AG09319 (cell line): ENCODE measurements around the gene CFAP69.

Source experiments
- DNase-seq: peaks from one replicate; pipeline ENCODE4 v3.0.0-alpha.2; 2010; ENCODE audit warnings: low read depth; ENCODE audit errors: extremely low read depth
- CTCF ChIP-seq: IDR thresholded peaks from 2 replicates; pipeline ENCODE4 v1.5.1; 2011; ENCODE audit warnings: low read depth, mild to moderate bottlenecking, inconsistent platforms, low read length, moderate library complexity

Gene CFAP69, protein sequence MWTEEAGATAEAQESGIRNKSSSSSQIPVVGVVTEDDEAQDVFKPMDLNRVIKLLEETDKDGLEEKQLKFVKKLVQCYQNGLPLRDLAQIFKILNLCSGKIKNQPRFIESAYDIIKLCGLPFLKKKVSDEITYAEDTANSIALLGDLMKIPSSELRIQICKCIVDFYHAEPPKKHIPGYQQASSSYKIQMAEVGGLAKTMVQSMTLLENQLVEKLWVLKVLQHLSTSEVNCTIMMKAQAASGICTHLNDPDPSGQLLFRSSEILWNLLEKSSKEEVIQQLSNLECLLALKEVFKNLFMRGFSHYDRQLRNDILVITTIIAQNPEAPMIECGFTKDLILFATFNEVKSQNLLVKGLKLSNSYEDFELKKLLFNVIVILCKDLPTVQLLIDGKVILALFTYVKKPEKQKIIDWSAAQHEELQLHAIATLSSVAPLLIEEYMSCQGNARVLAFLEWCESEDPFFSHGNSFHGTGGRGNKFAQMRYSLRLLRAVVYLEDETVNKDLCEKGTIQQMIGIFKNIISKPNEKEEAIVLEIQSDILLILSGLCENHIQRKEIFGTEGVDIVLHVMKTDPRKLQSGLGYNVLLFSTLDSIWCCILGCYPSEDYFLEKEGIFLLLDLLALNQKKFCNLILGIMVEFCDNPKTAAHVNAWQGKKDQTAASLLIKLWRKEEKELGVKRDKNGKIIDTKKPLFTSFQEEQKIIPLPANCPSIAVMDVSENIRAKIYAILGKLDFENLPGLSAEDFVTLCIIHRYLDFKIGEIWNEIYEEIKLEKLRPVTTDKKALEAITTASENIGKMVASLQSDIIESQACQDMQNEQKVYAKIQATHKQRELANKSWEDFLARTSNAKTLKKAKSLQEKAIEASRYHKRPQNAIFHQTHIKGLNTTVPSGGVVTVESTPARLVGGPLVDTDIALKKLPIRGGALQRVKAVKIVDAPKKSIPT

DNA sequence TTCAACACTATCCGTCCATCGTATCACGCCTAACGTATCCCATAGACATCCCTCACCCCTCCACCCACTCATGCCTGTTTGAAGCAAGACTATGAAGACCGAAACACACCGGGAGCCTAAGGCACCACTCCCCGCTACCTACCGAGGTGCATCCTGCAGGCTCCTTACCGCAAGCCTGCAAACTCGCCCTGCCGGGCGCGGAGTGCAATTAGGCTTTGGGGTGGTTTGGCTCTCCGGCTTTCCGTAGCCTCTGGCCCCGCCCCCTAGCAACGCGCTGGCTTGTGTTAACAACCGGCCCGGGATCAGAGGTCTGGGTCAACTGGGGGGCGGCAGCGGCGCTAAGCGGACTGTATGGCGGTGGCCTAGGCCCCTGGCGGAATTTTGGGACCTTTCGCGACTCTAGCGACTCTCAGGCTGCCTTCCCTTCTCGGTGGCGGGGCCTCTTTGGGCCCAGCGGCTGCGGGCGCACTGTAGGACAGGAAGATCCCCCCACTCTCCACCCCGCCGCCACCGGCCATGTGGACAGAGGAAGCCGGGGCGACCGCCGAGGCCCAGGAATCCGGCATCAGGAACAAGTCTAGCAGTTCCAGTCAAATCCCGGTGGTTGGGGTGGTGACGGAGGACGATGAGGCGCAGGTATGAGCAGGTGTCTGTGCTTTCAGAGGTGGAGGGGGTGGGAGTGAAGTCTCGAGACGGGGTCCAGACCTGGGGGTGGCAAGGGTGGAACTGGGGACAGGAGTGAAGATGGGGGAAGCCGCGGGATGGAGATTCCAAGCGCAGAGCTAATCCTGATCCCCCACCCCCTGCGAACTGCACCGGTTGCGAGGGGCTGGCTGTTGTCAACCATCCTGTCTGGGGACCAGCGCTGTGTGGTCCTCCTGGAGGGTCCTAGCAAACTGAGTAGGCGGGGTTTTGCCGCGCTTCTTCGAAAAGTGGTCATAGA, at the start of gene CFAP69:
CFAP69 (plus strand) TSS at position 266 of the 943 bp plus-strand sequence; CDS start at position 517, 251 bp downstream.
- DNase-seq: peak; percentile 69
- TF ChIP-seq CTCF: peak; percentile 17

DNA sequence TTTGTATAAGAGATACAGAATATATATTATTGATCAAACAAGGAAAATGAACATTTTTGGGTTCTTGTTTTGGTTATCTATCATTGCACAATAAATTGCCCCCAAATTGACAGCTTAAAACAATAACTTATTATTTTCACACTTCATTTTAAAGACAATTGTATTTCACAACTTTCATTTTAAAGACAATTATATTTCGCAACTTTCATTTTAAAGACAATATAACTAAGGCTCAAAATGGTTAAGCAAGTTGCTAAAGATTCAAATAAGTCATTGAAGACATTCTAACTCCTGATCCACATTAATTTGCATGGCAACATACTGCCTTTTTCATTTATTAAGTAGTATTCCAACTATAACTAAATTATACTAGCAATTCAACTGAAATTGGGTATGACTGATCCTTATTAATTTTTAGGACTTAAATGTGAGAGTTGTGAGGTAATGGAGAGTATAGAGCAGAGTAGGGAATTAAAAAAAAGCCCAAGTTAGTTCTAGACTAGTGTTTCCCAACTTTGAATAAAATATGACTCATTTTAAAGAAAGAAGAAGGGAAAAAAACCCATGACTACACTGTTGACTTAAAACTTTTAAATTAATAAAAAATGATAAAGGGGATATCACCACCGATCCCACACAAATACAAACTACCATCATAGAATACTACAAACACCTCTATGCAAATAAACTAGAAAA, 43.3 kb upstream of the CFAP69 start:
- DNase-seq: no peak

DNA sequence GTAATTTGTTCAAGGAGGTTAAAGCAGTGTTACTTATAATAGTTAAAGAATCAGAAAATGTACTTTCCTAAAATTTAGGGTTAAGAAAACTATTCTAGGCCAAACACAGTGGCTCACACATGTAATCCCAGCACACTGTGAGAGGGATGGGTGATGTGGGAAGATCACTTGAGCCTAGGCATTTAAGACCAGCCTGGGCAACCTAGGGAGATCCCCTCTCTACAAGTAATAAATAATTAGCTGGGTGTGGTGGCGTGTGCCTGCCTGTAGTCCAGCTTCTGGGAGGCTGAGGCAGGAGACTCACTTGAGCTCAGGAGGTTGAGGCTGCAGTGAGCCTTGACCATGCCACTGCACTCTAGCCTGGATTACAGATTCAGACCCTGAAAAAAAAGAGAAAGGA, 37.0 kb upstream of the CFAP69 start:
- no peak for TF ChIP-seq CTCF
- DNase-seq: no peak

More for the DNA sequence above, 43.3 kb upstream of the CFAP69 start:
- no peak for TF ChIP-seq CTCF

DNA sequence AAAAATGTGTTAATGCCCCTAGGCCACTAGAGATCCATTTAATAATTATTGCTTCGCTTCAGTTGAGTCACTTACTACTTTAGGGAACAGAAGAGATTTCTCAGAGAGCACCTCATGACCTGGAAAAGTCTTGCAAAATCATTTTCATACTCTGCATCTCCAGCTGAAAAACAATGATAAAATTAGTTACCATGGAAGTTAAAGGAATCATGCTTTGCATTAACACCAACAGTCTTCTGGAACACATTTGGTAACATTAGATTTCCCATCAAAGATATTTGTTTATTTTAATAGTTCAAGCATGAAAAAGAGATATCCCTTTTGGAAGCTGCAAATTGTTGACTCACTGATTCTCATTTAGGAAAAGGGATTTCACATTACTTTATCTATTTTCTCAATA, 35.2 kb upstream of the CFAP69 start:
- TF ChIP-seq CTCF: no peak

GRCh38 chr7:90210475-90210874, 34.5 kb upstream of the CFAP69 start:
- no peak for TF ChIP-seq CTCF
- DNase-seq: no peak

More for the DNA sequence above, 35.2 kb upstream of the CFAP69 start:
- peak; percentile 52 for DNase-seq

GRCh38 chr7:90210981-90211380, 34.0 kb upstream of the CFAP69 start:
- TF ChIP-seq CTCF: no peak
- no peak for DNase-seq
